8988T (cell line): ENCODE measurements around the gene SPATS2.
"Not testable (repeated sequence)": the region's sequence is repeated elsewhere in the genome, so short reads cannot be mapped to it uniquely, and the experiment has no call there.

Experiments used
- DNase-seq: peaks from one replicate; pipeline ENCODE4 v3.0.0; 2011

SPATS2 gene

DNA sequence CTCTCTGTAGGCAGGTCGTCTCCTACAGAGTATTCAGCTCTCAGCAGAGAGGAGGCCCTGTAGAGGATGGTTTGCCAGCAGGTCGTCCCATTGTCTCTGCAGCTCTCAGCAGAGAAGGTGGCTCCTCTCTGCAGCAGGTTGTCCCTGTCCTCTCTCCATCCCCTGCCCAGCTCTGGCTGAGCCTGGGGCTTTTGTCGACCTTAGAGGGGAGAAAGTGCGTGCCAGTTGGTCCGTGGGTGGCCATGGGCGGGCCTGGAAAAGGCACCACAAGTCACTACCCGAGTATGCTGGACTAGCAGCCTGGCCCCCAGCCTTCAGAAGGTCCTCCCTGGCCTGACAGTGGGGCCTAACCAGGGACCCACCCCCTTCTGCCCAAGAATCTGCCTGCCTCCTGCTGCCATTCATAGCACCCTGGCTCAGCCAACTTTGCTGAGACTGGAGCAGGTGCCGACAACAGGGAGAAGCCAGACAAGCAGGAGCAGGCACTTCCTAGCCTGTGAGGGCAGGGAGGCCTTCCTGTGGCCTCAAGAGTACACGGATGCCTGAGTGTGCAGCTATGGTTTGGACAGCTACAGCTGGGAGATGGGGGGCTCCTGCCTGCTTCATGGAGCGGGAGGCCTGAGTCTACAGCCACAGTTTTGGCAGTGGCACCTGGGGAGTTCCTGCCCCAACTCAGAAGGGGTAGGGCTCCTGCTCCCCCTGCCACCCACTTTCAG, 111.8 kb downstream of the SPATS2 start:
- DNase-seq = no peak

DNA sequence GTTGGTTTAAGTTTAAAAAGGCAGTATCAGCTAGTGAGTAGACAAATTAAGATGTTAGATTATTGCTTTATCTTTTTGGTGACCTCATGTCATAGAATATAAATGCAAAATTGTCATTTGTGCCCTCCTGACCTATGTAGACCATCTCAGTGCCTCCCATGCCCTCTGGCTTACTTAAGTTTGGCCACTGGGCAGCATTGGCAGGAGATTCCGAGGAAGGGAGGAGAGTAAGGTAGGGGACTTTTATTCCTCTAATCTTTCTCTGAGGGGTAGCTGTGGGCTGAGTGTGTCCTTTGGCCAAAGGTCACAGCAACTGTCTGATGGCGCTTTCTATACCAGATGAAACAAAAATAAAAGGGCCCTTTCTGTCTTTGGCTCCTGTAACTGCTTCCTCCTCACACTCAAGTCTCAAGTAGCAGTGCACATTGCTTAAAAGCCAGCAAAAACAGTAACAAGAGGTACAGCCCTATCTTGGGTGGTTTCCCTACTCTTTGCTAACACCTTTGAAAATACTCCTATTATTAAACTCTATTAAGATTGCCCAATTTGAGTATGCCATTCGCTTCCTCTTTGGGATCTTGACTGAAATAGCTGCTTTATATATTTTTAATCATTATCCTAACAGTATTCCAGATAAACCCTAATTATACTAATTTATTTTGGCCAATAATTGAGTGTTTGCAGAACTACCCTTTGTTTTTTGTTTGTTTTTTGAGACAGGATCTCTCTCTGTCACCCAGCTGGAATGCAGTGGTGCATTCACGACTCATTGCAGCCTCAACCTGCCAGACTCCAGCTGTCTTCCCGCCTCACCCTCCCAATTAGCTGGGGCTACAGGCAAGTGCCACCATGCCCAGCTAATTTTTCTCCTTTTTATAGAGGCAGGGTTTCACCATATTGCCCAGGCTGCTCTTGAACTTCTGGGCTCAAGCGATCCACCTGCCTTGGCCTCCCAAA, 115.1 kb downstream of the SPATS2 start:
- no peak for DNase-seq

DNA sequence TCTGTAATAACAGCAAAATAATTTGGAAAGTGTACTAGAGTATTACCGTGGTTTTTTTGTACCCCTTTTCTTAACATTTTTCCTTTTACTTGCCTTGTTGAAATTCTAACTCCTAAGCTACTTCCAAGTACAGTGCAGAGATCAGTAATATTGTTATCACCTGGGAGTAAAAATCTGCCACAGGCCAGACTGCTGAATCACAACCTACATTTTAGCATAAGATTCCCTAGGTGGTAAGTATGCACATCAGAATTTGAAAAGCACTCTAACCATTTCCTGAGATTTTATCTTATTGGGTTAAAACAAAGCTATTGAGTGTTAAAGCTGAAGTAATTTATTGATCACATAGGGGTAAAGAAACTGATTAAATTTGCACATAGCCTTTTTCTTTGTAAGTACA, 116.4 kb downstream of the SPATS2 start:
- no peak for DNase-seq

DNA sequence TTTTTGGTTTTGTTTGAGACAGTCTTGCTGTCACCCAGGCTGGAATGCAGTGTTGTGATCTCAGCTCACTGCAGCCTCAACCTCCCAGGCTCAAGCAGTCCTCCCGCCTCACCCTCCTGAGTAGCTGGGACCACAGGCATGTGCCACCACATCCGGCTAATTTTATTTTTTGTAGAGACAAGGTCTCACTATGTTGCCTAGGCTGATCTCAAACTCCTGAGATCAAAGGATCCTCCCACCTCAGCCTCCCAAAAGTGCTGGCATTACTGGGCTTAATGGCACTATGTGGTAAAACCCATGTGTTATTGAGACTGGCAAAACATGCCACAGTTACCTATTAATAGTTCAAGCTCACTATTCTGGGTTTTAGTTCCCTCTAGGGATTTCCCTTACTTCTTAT, 120.3 kb downstream of the SPATS2 start:
- DNase-seq = no peak

DNA sequence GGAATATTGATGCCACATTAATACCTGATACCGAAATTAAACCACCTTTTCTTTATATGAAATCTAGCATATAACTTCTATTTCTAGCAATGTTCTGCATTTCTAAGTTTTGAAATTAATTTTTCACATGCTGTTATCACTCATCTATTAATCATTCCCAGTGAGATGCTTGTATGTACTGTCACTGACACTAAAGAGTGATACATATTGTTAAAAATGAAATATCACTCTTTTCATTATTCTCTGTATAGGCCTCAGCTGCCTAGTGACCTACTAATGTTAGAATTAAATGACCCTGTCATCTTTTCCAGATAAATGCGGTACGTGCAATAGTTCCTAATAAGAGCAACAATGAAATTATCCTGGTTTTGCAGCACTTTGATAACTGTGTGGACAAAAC, 121.9 kb downstream of the SPATS2 start:
- DNase-seq = no peak

DNA sequence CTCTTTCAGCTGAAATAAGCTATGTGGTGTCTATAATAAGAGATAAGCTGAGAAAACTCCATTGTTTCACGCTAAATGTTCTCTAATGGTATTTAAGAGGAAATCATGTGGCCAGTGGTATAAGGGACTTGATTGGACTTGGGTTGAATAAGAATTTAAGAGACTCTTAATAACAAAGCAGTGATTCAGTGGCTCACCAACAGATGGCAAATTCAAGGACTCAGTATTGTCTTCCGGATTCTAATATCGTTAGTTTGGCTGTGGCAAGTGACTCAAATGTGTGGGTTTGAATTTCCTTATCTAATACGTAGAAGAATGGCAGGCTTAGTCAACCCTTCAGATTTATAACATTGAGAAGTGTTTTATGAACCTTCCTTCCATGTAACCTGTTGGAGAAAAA, 122.5 kb downstream of the SPATS2 start:
- DNase-seq = no peak

DNA sequence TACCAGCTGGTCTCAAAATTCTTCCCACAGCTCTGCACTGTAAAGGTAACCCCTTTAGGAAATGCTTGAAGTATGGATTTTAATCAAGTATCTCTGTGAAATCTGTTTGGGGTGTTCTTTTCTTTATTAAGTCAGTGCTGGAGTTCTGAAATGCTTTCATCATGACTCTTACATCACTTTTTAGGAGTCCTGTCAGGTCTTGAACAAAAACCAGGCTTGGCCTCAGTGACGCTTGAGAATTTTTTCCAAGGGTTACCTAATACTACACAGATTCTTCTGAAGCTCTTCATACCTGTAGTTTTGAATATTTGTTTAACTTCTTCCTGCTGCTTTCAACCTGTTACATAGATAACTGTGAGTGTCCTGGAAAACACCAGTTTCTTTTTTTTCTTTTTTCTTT, 124.6 kb downstream of the SPATS2 start:
- no peak for DNase-seq

DNA sequence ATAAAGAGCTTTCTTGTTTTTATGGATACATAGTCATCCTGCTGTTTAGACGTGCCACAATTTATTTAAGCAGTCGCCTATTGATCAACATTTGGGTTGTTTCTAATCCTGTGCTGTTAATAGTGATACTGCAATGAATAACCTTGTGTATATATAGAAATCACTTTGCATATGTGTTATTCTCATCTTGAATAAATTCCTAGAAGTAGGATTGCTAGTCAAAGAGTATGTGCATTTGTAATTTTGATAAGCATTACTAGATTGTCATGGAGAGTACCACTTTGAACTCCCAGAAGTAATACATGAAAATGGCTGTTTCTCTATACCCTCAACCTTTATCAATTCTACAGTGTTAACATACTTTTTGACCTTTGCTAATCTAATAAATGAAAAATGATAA, 126.6 kb downstream of the SPATS2 start:
- no peak for DNase-seq

DNA sequence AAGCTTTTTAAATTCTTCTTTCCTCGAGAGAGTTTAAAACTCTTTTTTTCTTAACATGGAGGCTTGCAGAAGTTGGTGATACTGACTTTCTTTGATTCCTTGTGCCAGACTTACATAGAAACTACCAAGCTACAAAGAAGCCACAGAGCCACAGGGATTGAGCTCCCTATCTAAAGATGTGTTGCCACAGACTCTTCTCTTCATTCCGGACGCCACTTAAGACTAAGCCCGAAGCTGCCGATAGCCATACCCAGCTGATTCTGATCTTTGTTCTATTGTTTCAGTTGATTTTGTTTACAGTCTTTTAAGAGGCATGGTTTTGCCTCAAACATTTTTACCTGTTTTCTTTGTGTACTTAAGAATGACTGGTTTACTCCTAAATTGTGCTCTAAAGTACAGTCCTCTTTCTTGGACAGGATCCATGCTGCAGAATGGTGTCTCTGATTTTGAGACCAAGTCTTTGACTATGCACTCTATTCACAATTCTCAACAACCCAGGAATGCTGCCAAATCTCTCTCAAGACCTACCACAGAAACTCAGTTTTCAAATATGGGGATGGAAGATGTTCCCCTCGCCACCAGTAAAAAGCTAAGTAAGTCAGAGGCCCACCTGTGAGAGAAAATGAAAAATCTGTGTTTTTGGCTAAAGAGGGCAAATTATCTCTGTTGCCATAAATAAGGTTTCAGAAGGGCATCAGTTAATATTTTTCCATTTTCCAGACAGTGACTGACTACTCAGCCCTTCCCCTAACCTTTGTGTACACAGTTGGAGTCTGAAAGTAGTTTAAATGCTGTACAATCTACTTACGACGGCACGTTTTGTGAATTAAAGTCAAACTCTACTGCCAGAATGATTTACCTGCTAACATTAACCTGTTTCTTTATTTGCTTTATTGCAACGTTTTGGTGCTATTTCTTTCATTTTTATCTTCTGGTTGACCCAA, 129.4 kb downstream of the SPATS2 start:
- DNase-seq = no peak

DNA sequence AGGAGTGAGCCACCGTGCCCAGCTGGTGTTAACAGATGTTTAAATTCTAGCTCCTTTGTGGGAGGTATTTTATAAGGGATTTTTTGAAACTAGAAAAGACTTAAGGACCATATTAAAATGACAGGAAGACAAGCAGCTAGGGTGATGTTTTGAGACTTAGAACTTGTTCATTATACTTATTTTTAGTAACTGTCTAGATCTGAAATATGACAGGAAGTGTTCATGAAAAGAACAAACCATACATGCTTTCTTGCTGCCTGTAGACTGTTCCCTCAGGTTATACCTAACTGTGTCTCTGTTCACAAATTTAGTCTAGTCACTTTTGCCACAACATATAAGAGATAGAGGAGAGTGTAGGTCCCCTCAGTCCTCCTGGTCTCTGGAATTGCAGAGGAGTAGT, 134.6 kb downstream of the SPATS2 start:
- DNase-seq = no peak

DNA sequence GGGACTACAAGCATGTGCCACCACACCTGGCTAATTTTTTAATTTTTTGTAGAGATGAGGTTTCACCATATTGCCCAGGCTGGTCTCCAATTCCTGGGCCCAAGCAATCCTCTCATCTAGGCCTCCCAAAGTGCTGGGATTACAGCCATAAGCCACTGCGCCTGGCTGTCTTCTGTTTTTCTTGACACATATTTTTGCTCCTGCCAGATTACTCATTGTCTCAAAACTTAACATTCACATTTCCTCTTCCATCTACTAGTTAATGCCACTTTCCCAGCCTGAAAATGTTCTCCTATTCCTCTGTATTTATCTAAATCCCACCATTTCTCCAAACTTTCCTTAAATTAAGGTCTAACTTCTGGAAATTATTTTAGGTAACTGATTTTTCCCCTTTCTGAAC, 135.3 kb downstream of the SPATS2 start:
- no peak for DNase-seq

DNA sequence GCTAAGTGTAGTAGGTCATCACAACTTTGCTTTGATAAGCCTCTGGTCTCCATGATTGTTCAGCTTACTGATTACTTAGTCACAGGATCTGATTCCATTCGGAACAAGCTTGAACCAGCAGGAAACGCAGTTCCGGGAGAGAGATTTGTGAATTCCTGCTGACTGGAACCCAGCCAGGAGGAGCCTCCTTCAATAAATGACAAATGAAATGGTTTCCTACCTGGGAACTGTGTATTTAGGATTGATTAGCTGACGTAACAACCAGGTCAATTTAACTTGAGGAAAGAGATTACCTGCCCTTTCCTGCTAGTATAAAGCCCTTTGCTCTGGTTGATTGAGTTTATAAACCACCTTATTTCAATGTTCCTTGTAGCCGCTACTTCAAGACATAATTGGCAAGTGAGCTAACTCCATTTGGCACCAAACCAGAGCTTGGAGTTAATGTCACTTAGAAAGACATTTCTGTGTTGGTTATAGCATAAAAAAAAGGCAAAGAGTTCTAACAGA, 136.5 kb downstream of the SPATS2 start:
- peak; percentile 32 for DNase-seq

DNA sequence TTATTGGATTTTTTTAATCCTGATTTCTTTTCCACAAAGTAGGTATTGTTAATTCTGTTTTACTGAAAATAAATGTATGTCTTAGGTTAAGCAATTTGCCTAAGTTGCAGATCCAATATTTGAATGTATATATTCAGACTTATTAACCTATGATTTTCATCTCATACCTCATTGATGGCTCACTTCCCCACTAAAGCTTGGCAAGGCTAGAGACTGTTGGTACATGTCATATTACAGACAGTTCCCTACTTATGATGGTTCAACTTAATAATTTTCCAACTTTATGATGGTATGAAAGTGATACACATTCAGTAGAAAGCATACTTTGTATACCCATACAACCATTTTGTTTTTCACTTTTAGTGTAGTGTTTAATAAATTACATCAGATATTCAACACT, 138.4 kb downstream of the SPATS2 start:
- no peak for DNase-seq

DNA sequence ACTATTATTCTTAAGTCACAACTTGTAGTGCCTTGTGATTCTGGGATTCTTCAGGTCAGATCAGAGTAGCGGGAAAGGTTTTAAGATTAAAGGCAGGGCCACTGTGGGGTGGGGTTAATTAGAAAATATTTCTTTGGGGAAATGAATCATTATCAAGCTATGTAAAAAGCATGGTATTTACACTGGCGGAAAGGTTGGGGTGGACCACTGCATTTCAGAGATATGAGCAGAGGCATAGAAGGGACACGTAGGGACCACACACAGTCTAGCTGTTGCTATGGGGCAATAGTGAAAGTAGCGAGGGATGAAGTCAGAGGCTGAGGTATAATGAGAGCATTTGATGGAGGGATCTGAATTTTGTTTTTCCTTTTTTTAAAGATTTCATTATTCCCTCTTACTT, 139.9 kb downstream of the SPATS2 start:
- peak; percentile 23 for DNase-seq

DNA sequence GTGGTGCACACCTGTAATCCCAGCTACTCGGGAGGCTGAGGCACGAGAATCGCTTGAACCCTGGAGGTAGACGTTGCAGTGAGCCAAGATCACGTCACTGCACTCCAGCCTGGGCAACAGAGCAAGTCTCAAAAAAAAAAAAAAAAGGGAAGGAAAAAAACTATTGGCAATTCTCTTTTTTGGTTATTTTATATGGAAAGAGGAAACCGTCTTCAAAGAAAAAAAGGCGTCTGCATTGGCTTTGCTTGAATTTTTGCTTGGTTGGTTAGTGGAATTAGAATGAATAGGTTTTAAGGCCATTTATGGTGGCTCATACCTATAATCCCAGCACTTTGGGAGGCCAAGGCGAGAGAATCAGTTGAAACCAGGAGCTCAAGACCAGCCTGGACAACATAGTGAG, 142.4 kb downstream of the SPATS2 start:
- not testable (repeated sequence) for DNase-seq

DNA sequence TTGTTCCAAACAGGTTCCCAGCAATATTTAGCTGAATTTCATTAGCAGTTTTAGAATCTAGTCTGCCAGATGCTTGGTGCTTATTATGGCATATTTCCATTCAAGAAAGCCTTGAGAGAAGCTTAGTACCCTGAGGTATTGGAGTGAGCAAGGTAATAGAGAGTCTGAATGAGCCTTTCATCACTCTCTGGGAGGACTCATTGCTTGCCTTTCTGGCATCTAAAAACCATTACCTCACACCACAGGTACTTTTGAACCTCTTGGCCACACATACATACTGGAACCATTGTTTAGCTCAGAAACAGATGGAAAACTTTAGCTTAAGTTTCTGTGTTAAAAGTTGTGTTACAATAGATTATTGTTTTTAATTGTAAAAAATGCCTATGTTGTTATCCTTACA, 144.1 kb downstream of the SPATS2 start:
- no peak for DNase-seq

DNA sequence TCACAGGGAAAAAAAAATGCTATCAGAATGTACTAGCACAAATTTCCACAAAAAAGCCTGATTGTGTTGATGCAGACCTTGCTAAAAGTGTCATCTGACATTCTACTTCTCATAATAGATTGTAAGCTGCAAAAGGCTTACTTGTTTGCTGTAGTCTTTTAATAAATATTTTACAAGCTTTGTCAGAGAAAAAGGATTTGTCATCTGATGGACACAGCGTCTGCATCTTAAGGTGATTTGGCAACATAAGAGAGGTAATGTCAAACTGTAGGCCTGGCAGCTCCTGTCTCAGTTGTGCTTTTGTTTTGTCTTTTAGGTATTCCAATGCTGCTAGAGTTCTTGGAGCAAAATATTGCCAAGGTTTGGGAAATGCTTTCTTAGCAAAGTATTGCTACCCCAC, 145.3 kb downstream of the SPATS2 start:
- no peak for DNase-seq

DNA sequence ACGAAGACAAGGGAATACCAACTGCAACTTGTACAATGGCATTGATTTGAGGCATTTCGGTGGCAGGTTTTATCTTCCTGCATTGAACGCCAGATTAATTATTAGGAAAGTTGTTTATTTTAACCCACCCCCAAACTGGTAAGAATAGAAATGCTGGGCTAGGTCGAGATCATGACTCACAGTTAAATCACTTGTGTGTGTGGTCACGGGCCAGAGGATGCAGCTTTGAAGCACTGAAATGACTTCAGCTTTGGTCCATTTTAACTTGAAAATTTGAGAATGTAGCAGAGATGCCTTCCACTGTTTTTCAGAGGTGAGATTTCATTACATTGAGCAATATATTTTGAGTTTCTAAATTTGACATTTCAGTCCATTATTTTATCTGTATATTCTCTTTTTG, 148.0 kb downstream of the SPATS2 start:
- DNase-seq = no peak

DNA sequence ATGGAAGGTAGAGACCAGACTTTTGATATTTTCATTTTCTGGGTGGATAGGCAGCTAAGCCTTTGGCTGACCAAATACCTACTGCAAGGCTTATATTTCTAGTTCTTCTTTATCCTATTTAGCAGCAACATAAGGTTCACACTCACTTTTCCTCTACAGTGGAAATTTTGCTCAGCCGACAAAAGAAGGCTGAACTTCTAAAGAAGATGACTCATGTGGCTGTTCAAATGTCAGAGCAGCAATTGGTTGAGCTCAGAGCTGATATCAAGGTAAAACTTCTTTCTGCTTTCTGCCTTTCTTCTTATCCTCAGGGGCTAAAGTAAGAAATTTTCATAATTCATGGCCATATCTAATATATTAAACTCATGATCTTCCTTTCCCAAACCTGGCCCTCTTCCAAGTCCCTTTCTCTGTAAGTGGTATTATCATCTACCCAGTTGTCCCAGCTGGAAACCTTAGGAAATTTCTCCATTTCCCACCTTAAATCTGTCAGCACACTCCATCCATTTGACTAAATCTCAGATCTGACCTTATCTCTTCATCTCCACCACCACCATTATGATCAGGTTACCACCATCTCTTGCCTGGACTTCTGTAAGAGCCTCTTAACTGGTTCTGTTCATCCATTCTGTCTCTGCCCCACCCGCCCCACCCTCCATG, 151.8 kb downstream of the SPATS2 start:
- DNase-seq = no peak

DNA sequence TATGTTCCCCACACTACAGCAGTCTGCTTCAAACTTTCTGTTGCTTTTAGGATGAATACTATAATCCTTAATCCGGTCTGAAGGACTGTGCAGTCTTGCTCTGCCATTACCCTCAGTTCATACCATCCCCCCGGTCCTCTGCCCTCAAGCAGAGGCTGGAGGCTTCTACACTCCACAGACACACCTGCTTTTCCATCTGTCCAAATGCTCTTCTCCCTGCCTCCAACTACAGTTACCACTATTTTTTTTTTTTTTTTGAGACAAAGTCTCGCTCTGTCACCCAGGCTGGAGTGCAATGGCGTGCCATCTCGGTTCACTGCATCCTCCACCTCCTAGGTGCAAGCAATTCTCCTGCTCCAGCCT, 152.3 kb downstream of the SPATS2 start:
- DNase-seq = no peak

DNA sequence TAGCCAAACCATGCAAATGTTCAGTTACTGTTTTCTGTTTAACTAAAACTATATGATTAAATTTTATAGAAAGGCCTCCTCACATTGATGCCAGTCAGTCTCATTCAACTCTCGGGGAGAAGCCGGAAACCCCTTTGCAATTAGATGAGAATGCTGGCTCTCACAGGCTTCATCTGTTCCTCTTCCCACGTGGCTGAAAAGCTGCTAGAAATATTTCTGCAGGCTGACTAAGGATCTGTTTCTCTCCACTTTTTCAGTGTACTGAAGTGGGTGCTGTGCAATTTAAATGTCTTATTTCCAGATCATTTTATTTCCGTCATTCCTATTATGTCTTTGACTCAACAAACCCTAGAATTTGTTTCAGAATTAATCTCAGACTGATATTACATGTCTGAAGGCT, 154.1 kb downstream of the SPATS2 start:
- DNase-seq = no peak

DNA sequence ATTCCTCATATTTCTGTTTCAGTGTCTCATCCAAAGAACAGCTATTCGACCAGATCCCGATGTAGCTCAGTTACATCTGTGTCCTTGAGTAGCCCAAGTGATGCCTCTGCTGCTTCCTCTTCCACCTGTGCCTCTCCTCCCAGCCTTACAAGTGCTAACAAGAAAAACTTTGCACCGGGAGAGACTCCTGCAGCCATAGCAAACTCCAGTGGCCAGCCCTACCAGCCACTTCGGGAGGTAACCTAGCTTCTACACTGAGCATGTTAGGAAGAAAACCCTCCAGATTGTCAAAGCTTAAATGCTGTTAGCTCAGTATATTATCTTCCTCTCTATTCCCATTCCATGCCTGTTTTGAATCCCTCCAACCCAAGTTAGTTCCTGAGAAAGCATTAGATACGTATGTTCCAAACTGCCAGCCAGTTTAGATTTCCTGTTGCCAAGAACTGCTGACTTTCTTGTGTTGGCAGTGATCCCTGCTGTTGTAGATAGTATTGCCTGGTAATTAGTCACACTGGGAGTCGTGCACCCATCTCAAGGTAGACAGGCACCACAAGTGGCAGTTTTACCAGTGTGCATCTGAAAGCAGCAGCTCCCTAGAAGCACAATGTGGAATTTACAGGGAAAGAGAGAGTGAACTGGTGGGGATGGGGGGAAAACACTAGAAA, 157.5 kb downstream of the SPATS2 start:
- DNase-seq = no peak
